ENCODE results near the gene TBX18. TPM values are rescaled to one million over a fixed set of nuclear protein-coding genes. Genes with fewer than 3 reads are reported as not detected.

The TBX18 gene
- total RNA-seq, 1 experiment from 2014 or later = not detected

GRCh38 chr6:84774157-84774984 lies 10.0 kb upstream of the TBX18 start:
- in situ Hi-C loops (cut with HindIII; ENCODE audit: low sequenced_read_pairs) = no loop called here
- no peak for DNase-seq (ENCODE audit: low spot score)

GRCh38 chr6:84773431-84774156 lies 9.2 kb upstream of the TBX18 start:
- no peak for DNase-seq (ENCODE audit: low spot score)

GRCh38 chr6:84773133-84773430 lies 8.7 kb upstream of the TBX18 start:
- in situ Hi-C loops (cut with HindIII; ENCODE audit: low sequenced_read_pairs) = no loop called here
- no peak for DNase-seq (ENCODE audit: low spot score)

More at GRCh38 chr6:84773431-84774156, 9.2 kb upstream of the TBX18 start:
- in situ Hi-C loops (cut with HindIII; ENCODE audit: low sequenced_read_pairs) = no loop called here

- no peak for DNase-seq (ENCODE audit: low spot score)
- in situ Hi-C loops (cut with HindIII; ENCODE audit: low sequenced_read_pairs) = no loop called here
These were observed 8.2 kb upstream of the TBX18 start for GRCh38 chr6:84772428-84773132.

GRCh38 chr6:84771756-84772356 lies 7.5 kb upstream of the TBX18 start:
- DNase-seq (ENCODE audit: low spot score) = no peak
- in situ Hi-C loops (cut with HindIII; ENCODE audit: low sequenced_read_pairs) = no loop called here

GRCh38 chr6:84771125-84771755 lies 6.8 kb upstream of the TBX18 start:
- in situ Hi-C loops (cut with HindIII; ENCODE audit: low sequenced_read_pairs) = no loop called here
- no peak for DNase-seq (ENCODE audit: low spot score)

GRCh38 chr6:84770521-84770920 lies 6.1 kb upstream of the TBX18 start:
- in situ Hi-C loops (cut with HindIII; ENCODE audit: low sequenced_read_pairs) = no loop called here
- no peak for DNase-seq (ENCODE audit: low spot score)

- DNase-seq (ENCODE audit: low spot score) = no peak
- in situ Hi-C loops (cut with HindIII; ENCODE audit: low sequenced_read_pairs) = no loop called here
These were observed 4.9 kb upstream of the TBX18 start for GRCh38 chr6:84769306-84769705.

GRCh38 chr6:84768442-84769174 lies 4.2 kb upstream of the TBX18 start:
- no peak for DNase-seq (ENCODE audit: low spot score)
- in situ Hi-C loops (cut with HindIII; ENCODE audit: low sequenced_read_pairs) = no loop called here

GRCh38 chr6:84767526-84768201 lies 3.3 kb upstream of the TBX18 start:
- in situ Hi-C loops (cut with HindIII; ENCODE audit: low sequenced_read_pairs) = no loop called here

GRCh38 chr6:84766799-84767525 lies 2.6 kb upstream of the TBX18 start:
- no peak for DNase-seq (ENCODE audit: low spot score)
- in situ Hi-C loops (cut with HindIII; ENCODE audit: low sequenced_read_pairs) = no loop called here

More at GRCh38 chr6:84767526-84768201, 3.3 kb upstream of the TBX18 start:
- no peak for DNase-seq (ENCODE audit: low spot score)

- DNase-seq (ENCODE audit: low spot score) = no peak
- in situ Hi-C loops (cut with HindIII; ENCODE audit: low sequenced_read_pairs) = no loop called here
These were observed 1.9 kb upstream of the TBX18 start for GRCh38 chr6:84766118-84766798.

GRCh38 chr6:84763886-84764331 lies 489 bp downstream of the TBX18 start:
- DNase-seq (ENCODE audit: low spot score) = no peak
- in situ Hi-C loops (cut with HindIII; ENCODE audit: low sequenced_read_pairs) = no loop called here

- in situ Hi-C loops (cut with HindIII; ENCODE audit: low sequenced_read_pairs) = no loop called here
These were observed 1.2 kb downstream of the TBX18 start for GRCh38 chr6:84763003-84763885.

GRCh38 chr6:84762220-84763002 lies 2.0 kb downstream of the TBX18 start:
- no peak for DNase-seq (ENCODE audit: low spot score)
- in situ Hi-C loops (cut with HindIII; ENCODE audit: low sequenced_read_pairs) = no loop called here

More at GRCh38 chr6:84763003-84763885, 1.2 kb downstream of the TBX18 start:
- DNase-seq (ENCODE audit: low spot score) = no peak

All from G401 (cell line).